Neuronal stem cell (in vitro differentiated cells): ENCODE data around the gene MB21D2.

Source experiments
- DNase-seq: peaks from one replicate; pipeline ENCODE4 v3.0.0-alpha.2; 2013; ENCODE audit warnings: low spot score
- H2AFZ ChIP-seq: one replicate; pipeline ENCODE4 v1.6.1; 2013; ENCODE audit warnings: mild to moderate bottlenecking, low read length, inconsistent platforms
- H2AK5ac ChIP-seq: 2 replicates; pipeline ENCODE4 v1.6.1; 2013; ENCODE audit warnings: low read depth, mild to moderate bottlenecking, inconsistent platforms, low read length, moderate library complexity, mixed read lengths
- H2BK120ac ChIP-seq: 2 replicates; pipeline ENCODE4 v1.6.1; 2013; ENCODE audit warnings: low read depth, mild to moderate bottlenecking, inconsistent platforms, low read length, moderate library complexity, mixed read lengths
- H2BK12ac ChIP-seq: one replicate; pipeline ENCODE4 v1.6.1; 2013; ENCODE audit warnings: low read length, inconsistent platforms
- H2BK15ac ChIP-seq: 2 replicates; pipeline ENCODE4 v1.6.1; 2013; ENCODE audit warnings: mild to moderate bottlenecking, low read length, inconsistent platforms, mixed read lengths
- H2BK5ac ChIP-seq: one replicate; pipeline ENCODE4 v1.6.1; 2013; ENCODE audit warnings: inconsistent platforms, mild to moderate bottlenecking, low read length, moderate library complexity
- H3K14ac ChIP-seq: one replicate; pipeline ENCODE4 v1.6.1; 2013; ENCODE audit warnings: low read length, inconsistent platforms
- H3K18ac ChIP-seq: 2 replicates; pipeline ENCODE4 v1.6.1; 2013; ENCODE audit warnings: low read length, inconsistent platforms
- H3K23ac ChIP-seq: 2 replicates; pipeline ENCODE4 v1.6.1; 2013; ENCODE audit warnings: low read depth, mild to moderate bottlenecking, mixed read lengths, low read length, inconsistent platforms; ENCODE audit not compliant: poor library complexity
- H3K27ac ChIP-seq: replicated peaks from 3 replicates; pipeline ENCODE4 v1.5.1; 2013; ENCODE audit warnings: low read length, inconsistent platforms
- H3K27me3 ChIP-seq, 3 experiments: 2 replicates each; pipeline ENCODE4 v1.6.1; 2013; ENCODE audit warnings: low read length in 3 of 3, mild to moderate bottlenecking in 2 of 3, inconsistent platforms in 1 of 3, low read depth in 1 of 3, mixed read lengths in 1 of 3, moderate library complexity in 1 of 3; ENCODE audit not compliant: control insufficient read depth in 3 of 3, insufficient read depth in 3 of 3
- H3K36me3 ChIP-seq, 2 donors: replicated peaks in 1 of 2; 2 replicates each; pipeline ENCODE4 v1.6.1; 2013; ENCODE audit warnings: low read length in 2 of 2; ENCODE audit not compliant: control insufficient read depth in 2 of 2, insufficient read depth in 2 of 2
- H3K4ac ChIP-seq: 2 replicates; pipeline ENCODE4 v1.6.1; 2013; ENCODE audit warnings: inconsistent platforms, mild to moderate bottlenecking, low read length, moderate library complexity
- H3K4me1 ChIP-seq, 2 donors: 1 replicate in 1 of 2; 2 replicates in 1 of 2; pipeline ENCODE4 v1.6.1; 2013; ENCODE audit warnings: low read length in 2 of 2, low read depth in 1 of 2; ENCODE audit not compliant: control insufficient read depth in 2 of 2, insufficient read depth in 1 of 2
- H3K4me2 ChIP-seq: one replicate; pipeline ENCODE4 v1.6.1; 2013; ENCODE audit warnings: mild to moderate bottlenecking, low read length, inconsistent platforms; ENCODE audit not compliant: insufficient read depth, poor library complexity, severe bottlenecking
- H3K4me3 ChIP-seq, 2 donors: 2 replicates each; pipeline ENCODE4 v1.5.1; 2013; ENCODE audit warnings: low read length in 2 of 2, mild to moderate bottlenecking in 2 of 2, inconsistent platforms in 1 of 2, moderate library complexity in 1 of 2
- H3K79me1 ChIP-seq: one replicate; pipeline ENCODE4 v1.6.1; 2013; ENCODE audit warnings: low read depth, mild to moderate bottlenecking, inconsistent platforms, low read length, moderate library complexity
- H3K9ac ChIP-seq: one replicate; pipeline ENCODE4 v1.6.1; 2013; ENCODE audit warnings: mild to moderate bottlenecking, low read depth, low read length, inconsistent platforms; ENCODE audit not compliant: poor library complexity
- H3K9me3 ChIP-seq, 2 donors: replicated peaks in 1 of 2; 2 replicates each; pipeline versions ENCODE3 to v1.6.1; 2013; ENCODE audit warnings: low read length in 2 of 2, mild to moderate bottlenecking in 2 of 2, inconsistent platforms in 1 of 2, low read depth in 1 of 2, mixed read lengths in 1 of 2, moderate library complexity in 1 of 2; ENCODE audit not compliant: control insufficient read depth in 2 of 2, insufficient read depth in 1 of 2
- H4K8ac ChIP-seq: one replicate; pipeline ENCODE4 v1.6.1; 2013; ENCODE audit warnings: low read depth, mild to moderate bottlenecking, inconsistent platforms, low read length, moderate library complexity
- H4K91ac ChIP-seq: one replicate; pipeline ENCODE4 v1.6.1; 2013; ENCODE audit warnings: low read length, low read depth, mild to moderate bottlenecking, inconsistent platforms; ENCODE audit not compliant: poor library complexity
- WGBS, 2 donors: extraction: QIAGEN DNeasy Blood & Tissue Kit; methylation state at CpG; one replicate each; pipeline ENCODE4 v1.1.7; 2013; ENCODE audit warnings: missing lambda C conversion rate in 2 of 2, mixed read lengths in 1 of 2; ENCODE audit not compliant: insufficient read length in 2 of 2, insufficient replicate concordance in 1 of 2; ENCODE audit errors: extremely low coverage in 2 of 2; 5-methylcytosine and 5-hydroxymethylcytosine counted together

MB21D2 gene

DNA sequence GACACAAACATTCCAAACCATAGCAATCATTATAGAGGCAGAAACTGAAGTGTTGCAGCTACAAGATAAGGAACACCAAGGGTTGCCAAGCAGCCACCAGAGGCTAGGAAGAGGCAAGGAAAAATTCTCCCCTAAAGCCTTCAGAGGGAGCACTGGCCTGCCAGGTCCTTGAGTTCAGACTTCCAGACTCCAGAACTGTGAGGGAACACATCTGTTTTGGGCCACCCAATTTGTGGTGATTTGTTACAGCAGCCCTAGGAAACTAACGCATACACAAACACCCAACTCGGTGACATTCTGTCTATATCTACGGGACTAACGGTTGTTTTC lies 54.6 kb downstream of the MB21D2 start:
- H3K9ac ChIP-seq: no peak overlapping the region
- no peak overlapping the region for H3K4me2 ChIP-seq
- peaks cover 0 to 8% of the 10 kb centered on the region in 2 donors for H3K4me1 ChIP-seq
- no peak overlapping the region for H3K14ac ChIP-seq
- peaks cover 0 to 2% of the 10 kb centered on the region in 2 donors for H3K36me3 ChIP-seq
- no peak overlapping the region for H3K27ac ChIP-seq
- no peak overlapping the region for H2BK5ac ChIP-seq
- H3K4me3 ChIP-seq: no peak overlapping the region
- H2AK5ac ChIP-seq: no peak overlapping the region
- no peak overlapping the region for H2AFZ ChIP-seq
- no peak overlapping the region for H3K4ac ChIP-seq
- no peaks in the 10 kb centered on the region for H3K9me3 ChIP-seq
- no peak overlapping the region for H3K23ac ChIP-seq
- H2BK15ac ChIP-seq: no peak overlapping the region
- DNase-seq: no peak
- no peak overlapping the region for H4K8ac ChIP-seq
- no peak overlapping the region for H2BK120ac ChIP-seq
- no peak overlapping the region for H4K91ac ChIP-seq
- no CpG with 5 or more reads among the region's 4 CpGs for WGBS, 2 donors
- no peak overlapping the region for H3K18ac ChIP-seq
- no peak overlapping the region for H2BK12ac ChIP-seq
- H3K27me3 ChIP-seq: no peaks in the 10 kb centered on the region
- H3K79me1 ChIP-seq: no peaks in the 10 kb centered on the region

GRCh38 chr3:192862408-192863090 lies 55.1 kb downstream of the MB21D2 start:
- H2BK5ac ChIP-seq: no peak overlapping the region
- H3K18ac ChIP-seq: no peak overlapping the region
- no peak overlapping the region for H2BK120ac ChIP-seq
- H3K23ac ChIP-seq: no peak overlapping the region
- no peak overlapping the region for H3K14ac ChIP-seq
- H3K27ac ChIP-seq: no peak overlapping the region
- H3K36me3 ChIP-seq: peaks cover 0 to 2% of the 10 kb centered on the region in 2 donors
- H3K9me3 ChIP-seq: no peaks in the 10 kb centered on the region
- H3K4me1 ChIP-seq: peaks cover 0 to 8% of the 10 kb centered on the region in 2 donors
- H2AFZ ChIP-seq: no peak overlapping the region
- no peak overlapping the region for H2BK15ac ChIP-seq
- no peak for DNase-seq
- no peak overlapping the region for H4K8ac ChIP-seq
- H3K79me1 ChIP-seq: no peaks in the 10 kb centered on the region
- no peaks in the 10 kb centered on the region for H3K27me3 ChIP-seq
- H3K4me3 ChIP-seq: no peak overlapping the region
- no peak overlapping the region for H3K4me2 ChIP-seq
- no peak overlapping the region for H2AK5ac ChIP-seq
- H4K91ac ChIP-seq: no peak overlapping the region
- no peak overlapping the region for H3K4ac ChIP-seq
- WGBS, 2 donors: no CpG with 5 or more reads among the region's 7 CpGs
- no peak overlapping the region for H3K9ac ChIP-seq
- no peak overlapping the region for H2BK12ac ChIP-seq

- Histone ChIP-seq H3K27ac (no peak overlapping the region), H4K8ac (no peak overlapping the region), H3K18ac (no peak overlapping the region), H3K79me1 (no peaks in the 10 kb centered on the region), H3K23ac (no peak overlapping the region), H2AFZ (no peak overlapping the region), H3K36me3 (peaks cover 0 to 2% of the 10 kb centered on the region in 2 donors), H3K4ac (no peak overlapping the region), H3K14ac (no peak overlapping the region), H3K4me2 (no peak overlapping the region), H2BK120ac (no peak overlapping the region), H2BK15ac (no peak overlapping the region), H2BK12ac (no peak overlapping the region), H3K9ac (no peak overlapping the region), H2BK5ac (no peak overlapping the region), H2AK5ac (no peak overlapping the region), H3K27me3 (no peaks in the 10 kb centered on the region), H3K4me1 (peaks cover 0 to 3% of the 10 kb centered on the region in 2 donors), H3K4me3 (no peak overlapping the region), H3K9me3 (no peaks in the 10 kb centered on the region), H4K91ac (no peak overlapping the region)
- no peak for DNase-seq
- WGBS, 2 donors: no CpG with 5 or more reads among the region's 2 CpGs
These were observed 55.7 kb downstream of the MB21D2 start for GRCh38 chr3:192861972-192862371.

DNA sequence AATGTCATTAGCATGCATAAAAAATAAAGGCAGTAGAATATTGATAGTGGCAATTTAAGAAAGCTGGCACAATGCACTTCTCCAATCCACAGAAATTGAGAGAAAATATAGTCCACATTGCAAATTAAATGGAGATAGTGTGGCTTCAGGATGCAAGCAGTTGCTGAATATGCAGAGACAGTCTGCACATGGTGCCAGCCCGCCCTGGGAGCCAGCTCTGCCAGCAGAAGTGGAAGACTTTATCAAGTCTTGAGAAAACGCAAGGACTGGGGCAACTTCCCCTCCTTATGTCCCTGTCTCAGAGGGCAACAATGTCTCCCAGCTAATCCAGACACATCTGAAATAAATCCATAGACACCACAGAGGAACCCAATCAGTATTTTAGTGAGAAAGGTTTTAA lies 57.2 kb downstream of the MB21D2 start:
- H3K4me3 ChIP-seq: no peak overlapping the region
- no peak for DNase-seq

More for the DNA sequence above, 57.2 kb downstream of the MB21D2 start:
- Histone ChIP-seq H3K9ac (no peak overlapping the region), H3K9me3 (no peaks in the 10 kb centered on the region), H3K27me3 (no peaks in the 10 kb centered on the region), H3K18ac (no peak overlapping the region), H3K4me1 (no peaks in the 10 kb centered on the region), H3K79me1 (no peaks in the 10 kb centered on the region), H3K14ac (no peak overlapping the region), H3K36me3 (peaks cover 0 to 2% of the 10 kb centered on the region in 2 donors), H2BK120ac (no peak overlapping the region), H2BK5ac (no peak overlapping the region), H2AFZ (no peak overlapping the region), H4K91ac (no peak overlapping the region), H4K8ac (no peak overlapping the region), H2AK5ac (no peak overlapping the region), H3K23ac (no peak overlapping the region), H3K4ac (no peak overlapping the region), H2BK12ac (no peak overlapping the region), H3K4me2 (no peak overlapping the region), H2BK15ac (no peak overlapping the region), H3K27ac (no peak overlapping the region)
- no CpG with 5 or more reads among the region's 2 CpGs for WGBS, 2 donors
